Mononuclear cell (primary cell): ENCODE measurements around the gene ECEL1. TPM values are rescaled to one million over a fixed set of nuclear protein-coding genes. Genes with fewer than 3 reads are reported as not detected.

Source experiments
- total RNA-seq: library from RNA; depleted of rRNA; stranded (reverse); fragments of >200 nt; gene quantifications from one replicate; pipeline ENCODE4 v1.2.3, GENCODE V29; 2012

The ECEL1 gene
- total RNA-seq, 1 donor, result not detected

Other genes starting within 250 kb of the ECEL1 start
- not detected for gene ALPP, start 109.1 kb downstream of the ECEL1 start, total RNA-seq
- not detected for gene ALPG, start 81.0 kb downstream of the ECEL1 start, total RNA-seq
- not detected for gene ALPI, start 31.7 kb downstream of the ECEL1 start, total RNA-seq
- gene PRSS56, start 32.6 kb upstream of the ECEL1 start, total RNA-seq, result not detected
- not detected for gene CHRND, start 38.3 kb upstream of the ECEL1 start, total RNA-seq
- gene CHRNG, start 51.9 kb upstream of the ECEL1 start, total RNA-seq, result not detected
- gene TIGD1, start 62.7 kb upstream of the ECEL1 start, total RNA-seq, result 23.7 TPM
- gene EIF4E2, start 62.9 kb upstream of the ECEL1 start, total RNA-seq, result 50.1 TPM
- 0.42 TPM for gene EFHD1, start 145.8 kb upstream of the ECEL1 start, total RNA-seq
- gene GIGYF2, start 209.5 kb upstream of the ECEL1 start, total RNA-seq, result 59.7 TPM